Thyroid gland (tissue), 4 donors: ENCODE data around the gene TASP1.

Experiments used
- POLR2A ChIP-seq, 2 donors: fragments of 450-650 bp; IDR thresholded peaks; one replicate each; pipeline ENCODE4 v1.6.1; 2017; ENCODE audit warnings: antibody characterized with exemption in 2 of 2, mild to moderate bottlenecking in 2 of 2, moderate library complexity in 1 of 2
- TF ChIP-seq, protein P1 (sequence below), 6 experiments: fragments of 200-600 bp in 3 of 6; fragments of 450-650 bp in 3 of 6; sonication (generic) in 3 of 6; IDR thresholded peaks; one replicate each; pipeline ENCODE4 v1.5.1; 2016 to 2019; ENCODE audit warnings: antibody characterized with exemption in 6 of 6, mild to moderate bottlenecking in 2 of 6, inconsistent platforms in 1 of 6, moderate library complexity in 1 of 6

DNA sequence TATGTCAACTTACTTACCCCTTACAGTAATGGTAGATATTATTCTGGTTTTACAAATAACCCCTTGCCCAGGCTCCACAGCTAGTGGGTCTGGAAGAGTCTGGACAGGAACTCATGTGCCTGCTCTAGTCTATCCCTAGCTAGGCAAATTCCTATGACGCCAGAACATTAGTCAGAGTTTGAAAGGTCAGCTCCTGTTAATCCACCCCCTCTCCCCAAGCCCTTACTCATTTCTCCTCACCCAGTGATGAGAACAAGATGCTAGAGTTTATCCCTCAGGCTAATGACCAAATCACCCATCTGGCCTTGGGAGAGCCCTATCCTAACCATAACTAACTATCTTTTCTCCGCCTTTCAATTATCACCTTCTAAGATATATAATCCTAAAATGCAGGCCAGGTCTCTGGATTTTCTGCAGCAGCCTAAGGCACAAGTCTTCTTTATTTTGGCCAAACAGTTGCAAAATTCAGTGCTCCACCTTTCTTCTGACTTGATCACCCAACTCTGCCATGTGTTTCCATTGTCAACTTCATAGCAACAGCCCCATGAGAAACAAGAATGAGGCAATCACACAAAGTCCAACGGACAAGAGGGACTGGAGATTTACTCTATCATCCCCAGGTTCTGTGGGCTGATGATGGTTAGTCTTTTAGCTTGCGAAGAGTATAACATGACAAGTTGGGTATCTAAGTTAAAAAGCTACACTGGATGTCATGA is 113.3 kb downstream of the TASP1 start:
- TF ChIP-seq POLR2A (IDR thresholded peaks at IDR 0.05) = no peak
- TF ChIP-seq, protein P1, sequence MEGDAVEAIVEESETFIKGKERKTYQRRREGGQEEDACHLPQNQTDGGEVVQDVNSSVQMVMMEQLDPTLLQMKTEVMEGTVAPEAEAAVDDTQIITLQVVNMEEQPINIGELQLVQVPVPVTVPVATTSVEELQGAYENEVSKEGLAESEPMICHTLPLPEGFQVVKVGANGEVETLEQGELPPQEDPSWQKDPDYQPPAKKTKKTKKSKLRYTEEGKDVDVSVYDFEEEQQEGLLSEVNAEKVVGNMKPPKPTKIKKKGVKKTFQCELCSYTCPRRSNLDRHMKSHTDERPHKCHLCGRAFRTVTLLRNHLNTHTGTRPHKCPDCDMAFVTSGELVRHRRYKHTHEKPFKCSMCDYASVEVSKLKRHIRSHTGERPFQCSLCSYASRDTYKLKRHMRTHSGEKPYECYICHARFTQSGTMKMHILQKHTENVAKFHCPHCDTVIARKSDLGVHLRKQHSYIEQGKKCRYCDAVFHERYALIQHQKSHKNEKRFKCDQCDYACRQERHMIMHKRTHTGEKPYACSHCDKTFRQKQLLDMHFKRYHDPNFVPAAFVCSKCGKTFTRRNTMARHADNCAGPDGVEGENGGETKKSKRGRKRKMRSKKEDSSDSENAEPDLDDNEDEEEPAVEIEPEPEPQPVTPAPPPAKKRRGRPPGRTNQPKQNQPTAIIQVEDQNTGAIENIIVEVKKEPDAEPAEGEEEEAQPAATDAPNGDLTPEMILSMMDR (IDR thresholded peaks at IDR 0.05) = no peak
